Measurements from ENCODE around the gene CST7.

GRCh38 chr20:24949756-24950127, 673 bp downstream of the CST7 start:
- TF ChIP-seq POLR2AphosphoS5 (IDR thresholded peaks at IDR 0.05; ENCODE audit: low read depth, low read length) (no peak), TCF7L2 (IDR thresholded peaks at IDR 0.05; ENCODE audit: low read depth, low read length) (no peak), CTCF (IDR thresholded peaks at IDR 0.05) (no peak), REST (IDR thresholded peaks at IDR 0.05; ENCODE audit: insufficient read depth in 1 of 2, low read depth in 2 of 2, low read length in 1 of 2) (no peak)
